HG03060 (cell line): Measurements from ENCODE around the gene IRAG1.
A peak's percentile ranks its signal among the peaks of the same experiment; 100 is the strongest.

Source experiments
- ATAC-seq: cut with Tn5 transposase; IDR thresholded peaks from one replicate; pipeline ENCODE4 v1.9.1; 2021; ENCODE audit warnings: low read depth, moderate number of reproducible peaks; ENCODE audit not compliant: unreplicated experiment

The IRAG1 gene

GRCh38 chr11:10693509-10694081, at the start of gene IRAG1:
Gene IRAG1 (minus strand): TSS chr11:10693755. CDS start chr11:10693602, 153 bp downstream.
- ATAC-seq: no peak

GRCh38 chr11:10742460-10743208, 49.1 kb upstream of the IRAG1 start:
- no peak for ATAC-seq

- ATAC-seq: peak; percentile 88
These were observed 42.2 kb upstream of the IRAG1 start for GRCh38 chr11:10735481-10736475.

GRCh38 chr11:10731064-10731680, 37.6 kb upstream of the IRAG1 start:
- no peak for ATAC-seq

GRCh38 chr11:10730151-10730550, 36.6 kb upstream of the IRAG1 start:
- ATAC-seq: no peak

- ATAC-seq: no peak
These were observed 35.4 kb upstream of the IRAG1 start for GRCh38 chr11:10728789-10729472.

- no peak for ATAC-seq
These were observed 34.6 kb upstream of the IRAG1 start for GRCh38 chr11:10728154-10728553.

GRCh38 chr11:10727146-10727851, 33.7 kb upstream of the IRAG1 start:
- ATAC-seq: no peak

- no peak for ATAC-seq
These were observed 32.3 kb upstream of the IRAG1 start for GRCh38 chr11:10725907-10726253.

GRCh38 chr11:10725114-10725906, 31.8 kb upstream of the IRAG1 start:
- ATAC-seq: no peak

- no peak for ATAC-seq
These were observed 28.8 kb upstream of the IRAG1 start for GRCh38 chr11:10722307-10722706.

GRCh38 chr11:10720881-10721376, 27.4 kb upstream of the IRAG1 start:
- no peak for ATAC-seq

GRCh38 chr11:10719616-10720015, 26.1 kb upstream of the IRAG1 start:
- no peak for ATAC-seq

- ATAC-seq: no peak
These were observed 23.1 kb upstream of the IRAG1 start for GRCh38 chr11:10716543-10717259.

- ATAC-seq: no peak
These were observed 22.6 kb upstream of the IRAG1 start for GRCh38 chr11:10716122-10716521.

GRCh38 chr11:10715571-10715970, 22.0 kb upstream of the IRAG1 start:
- no peak for ATAC-seq

GRCh38 chr11:10709299-10710086, 15.9 kb upstream of the IRAG1 start:
- ATAC-seq: no peak
